GM23248 (cell line): Measurements from ENCODE around the gene CHST10. TPM values are rescaled to one million over a fixed set of nuclear protein-coding genes. Genes with fewer than 3 reads are reported as not detected.

Experiments used
- DNase-seq: peaks from one replicate; pipeline ENCODE4 v3.0.0-alpha.2; 2015
- H2AFZ ChIP-seq: fragments of 200-600 bp; sonication (generic); 2 replicates; pipeline ENCODE4 v1.6.1; 2016; ENCODE audit warnings: antibody characterized with exemption
- H3F3A ChIP-seq: fragments of 200-600 bp; sonication (generic); 2 replicates; pipeline ENCODE4 v1.6.1; 2016; ENCODE audit warnings: mild to moderate bottlenecking, antibody characterized with exemption, mixed run types; ENCODE audit not compliant: insufficient read depth
- H3K27ac ChIP-seq: fragments of 200-600 bp; sonication (generic); 2 replicates; pipeline ENCODE4 v1.5.1; 2016; ENCODE audit warnings: mild to moderate bottlenecking
- H3K27me3 ChIP-seq: fragments of 200-600 bp; sonication (generic); replicated peaks from 2 replicates; pipeline ENCODE4 v1.6.1; 2016; ENCODE audit warnings: mild to moderate bottlenecking; ENCODE audit not compliant: insufficient read depth
- H3K36me3 ChIP-seq: fragments of 200-600 bp; sonication (generic); 2 replicates; pipeline ENCODE4 v1.6.1; 2016; ENCODE audit warnings: low read depth, mild to moderate bottlenecking
- H3K4me1 ChIP-seq: fragments of 200-600 bp; sonication (generic); 2 replicates; pipeline ENCODE4 v1.6.1; 2016; ENCODE audit warnings: mild to moderate bottlenecking; ENCODE audit not compliant: insufficient read depth
- H3K4me2 ChIP-seq: fragments of 200-600 bp; sonication (generic); one replicate; pipeline ENCODE4 v1.6.1; 2016; ENCODE audit warnings: mild to moderate bottlenecking; ENCODE audit not compliant: unreplicated experiment
- H3K4me3 ChIP-seq: fragments of 200-600 bp; sonication (generic); 2 replicates; pipeline ENCODE4 v1.5.1; 2016; ENCODE audit warnings: mild to moderate bottlenecking
- H3K79me2 ChIP-seq: fragments of 200-600 bp; sonication (generic); 2 replicates; pipeline ENCODE4 v1.6.1; 2016; ENCODE audit warnings: mild to moderate bottlenecking; ENCODE audit not compliant: insufficient read depth
- H3K9ac ChIP-seq: fragments of 200-600 bp; sonication (generic); 2 replicates; pipeline ENCODE4 v1.6.1; 2016; ENCODE audit warnings: mild to moderate bottlenecking
- H3K9me2 ChIP-seq: fragments of 200-600 bp; sonication (generic); 2 replicates; pipeline ENCODE4 v1.6.1; 2016; ENCODE audit warnings: mixed run types, mild to moderate bottlenecking, moderate library complexity; ENCODE audit not compliant: insufficient read depth
- H3K9me3 ChIP-seq: fragments of 200-600 bp; sonication (generic); one replicate; pipeline ENCODE4 v1.6.1; 2017; ENCODE audit warnings: low read depth
- H4K20me1 ChIP-seq: fragments of 200-600 bp; sonication (generic); 2 replicates; pipeline ENCODE4 v1.6.0; 2016; ENCODE audit not compliant: insufficient read depth
- EZH2 ChIP-seq: fragments of 200-600 bp; sonication (generic); IDR thresholded peaks from 2 replicates; pipeline ENCODE4 v1.6.1; 2018; ENCODE audit warnings: antibody characterized with exemption, mild to moderate bottlenecking; ENCODE audit not compliant: insufficient read depth, poor library complexity, severe bottlenecking
- EZH2phosphoT487 ChIP-seq: fragments of 200-600 bp; sonication (generic); IDR thresholded peaks from 2 replicates; pipeline ENCODE4 v1.6.1; 2018; ENCODE audit warnings: antibody characterized with exemption, moderate library complexity, mild to moderate bottlenecking, low read depth; ENCODE audit not compliant: insufficient read depth
- WGBS, 2 experiments: methylation state at CpG; one replicate each; pipeline ENCODE4 v1.1.6; 2015 to 2017; ENCODE audit warnings: low lambda C conversion rate in 2 of 2, low coverage in 1 of 2; ENCODE audit errors: missing lambda C conversion rate in 2 of 2; 5-methylcytosine and 5-hydroxymethylcytosine counted together
- in situ Hi-C: fragments of 300-500 bp; cut with MboI; formaldehyde crosslinking; loops from 2 replicates; pipeline ENCODE4 v1.15.0; 2020
- polyA plus RNA-seq: library from polyadenylated mRNA; unstranded; fragments of >200 nt; fragmentation: Nextera tagmentation; extraction: Ambion mirVana; gene quantifications from 2 replicates; pipeline ENCODE4 v1.2.1, GENCODE V29; 2016
- total RNA-seq: library from RNA; depleted of rRNA; stranded (reverse); fragments of >200 nt; shearing (Covaris generic); gene quantifications from 2 replicates; pipeline ENCODE4 v1.2.3, GENCODE V29; 2014

CHST10 gene
- total and polyA plus RNA-seq, 2 experiments from 2014 or later: 4.7 to 6.2 TPM

DNA sequence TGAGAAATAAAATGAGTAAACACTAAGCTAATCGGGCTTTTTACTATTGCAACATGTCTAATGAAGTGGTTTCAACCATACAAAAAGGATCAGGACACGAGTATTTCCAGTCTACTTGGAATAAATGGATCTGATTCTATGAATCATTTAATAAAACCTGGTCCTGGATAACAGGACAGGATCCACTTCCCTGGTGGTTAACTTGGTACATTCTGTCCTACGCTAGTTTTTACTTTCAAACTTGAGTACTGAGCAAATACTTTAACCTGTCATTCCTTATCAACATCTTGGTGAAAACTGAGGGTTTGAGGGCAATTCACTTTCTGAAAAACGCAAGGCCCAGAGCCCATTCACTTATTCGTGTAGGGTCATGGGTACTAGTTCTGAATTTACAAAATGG lies 33.5 kb downstream of the CHST10 start:
- H4K20me1 ChIP-seq: no peaks in the 10 kb centered on the region
- H3K9me2 ChIP-seq: no peaks in the 10 kb centered on the region
- 0 out of 2 replicates have a peak, but pooled peaks cover 3% of the 10 kb centered on the region for H3K27me3 ChIP-seq
- TF ChIP-seq EZH2phosphoT487 (no peak), EZH2 (no peak)
- no peaks in the 10 kb centered on the region for H3K9me3 ChIP-seq
- no peaks in the 10 kb centered on the region for H3K4me1 ChIP-seq
- H3K4me3 ChIP-seq: no peak overlapping the region
- no peak overlapping the region for H3K9ac ChIP-seq
- WGBS, 2 experiments: 49% methylated on average over 5 of the region's 5 CpGs
- no peak overlapping the region for H3K4me2 ChIP-seq
- H3K79me2 ChIP-seq: no peaks in the 10 kb centered on the region
- H3K36me3 ChIP-seq: no peaks in the 10 kb centered on the region
- no peak overlapping the region for H2AFZ ChIP-seq
- DNase-seq: no peak
- in situ Hi-C loops: loop anchor here (25.0 kb wide), 1 partner anchor 822 kb away; no protein-coding TSS in a partner anchor
- no peaks in the 10 kb centered on the region for H3F3A ChIP-seq
- H3K27ac ChIP-seq: no peak overlapping the region

- peaks cover 3% of the 10 kb centered on the region; the same call in 1 of the 2 replicates for H3K27me3 ChIP-seq
- no peaks in the 10 kb centered on the region for H3K9me2 ChIP-seq
- no peak overlapping the region for H2AFZ ChIP-seq
- 18 to 20% methylated on average over 3 of the region's 3 CpGs for WGBS, 2 experiments
- no peak overlapping the region for H3K4me2 ChIP-seq
- H3K9ac ChIP-seq: no peak overlapping the region
- no peaks in the 10 kb centered on the region for H3F3A ChIP-seq
- no peak for DNase-seq
- H3K27ac ChIP-seq: no peak overlapping the region
- no peaks in the 10 kb centered on the region for H3K79me2 ChIP-seq
- no peaks in the 10 kb centered on the region for H3K4me1 ChIP-seq
- H3K36me3 ChIP-seq: no peaks in the 10 kb centered on the region
- in situ Hi-C loops: loop anchor here (25.0 kb wide), 1 partner anchor 821 kb away; no protein-coding TSS in a partner anchor
- no peaks in the 10 kb centered on the region for H3K9me3 ChIP-seq
- TF ChIP-seq EZH2: no peak
- no peak for TF ChIP-seq EZH2phosphoT487
- H3K4me3 ChIP-seq: no peak overlapping the region
- H4K20me1 ChIP-seq: no peaks in the 10 kb centered on the region
These were observed 34.2 kb downstream of the CHST10 start for GRCh38 chr2:100383306-100383705.

GRCh38 chr2:100381240-100381639 lies 36.2 kb downstream of the CHST10 start:
- Histone ChIP-seq H2AFZ (no peak overlapping the region), H3K9ac (no peak overlapping the region), H3K9me2 (no peaks in the 10 kb centered on the region), H3K9me3 (no peaks in the 10 kb centered on the region), H3K27me3 (peaks cover 3% of the 10 kb centered on the region; the same call in 1 of the 2 replicates), H3K79me2 (no peaks in the 10 kb centered on the region), H3K4me2 (no peak overlapping the region), H4K20me1 (no peaks in the 10 kb centered on the region), H3F3A (no peaks in the 10 kb centered on the region), H3K4me3 (no peak overlapping the region), H3K4me1 (no peaks in the 10 kb centered on the region), H3K36me3 (no peaks in the 10 kb centered on the region), H3K27ac (no peak overlapping the region)
- DNase-seq: peak; percentile 65
- in situ Hi-C loops: loop anchor here (25.0 kb wide), 1 partner anchor 819 kb away; no protein-coding TSS in a partner anchor
- 33 to 40% methylated on average over 4 of the region's 4 CpGs for WGBS, 2 experiments
- no peak for TF ChIP-seq EZH2phosphoT487
- no peak for TF ChIP-seq EZH2

DNA sequence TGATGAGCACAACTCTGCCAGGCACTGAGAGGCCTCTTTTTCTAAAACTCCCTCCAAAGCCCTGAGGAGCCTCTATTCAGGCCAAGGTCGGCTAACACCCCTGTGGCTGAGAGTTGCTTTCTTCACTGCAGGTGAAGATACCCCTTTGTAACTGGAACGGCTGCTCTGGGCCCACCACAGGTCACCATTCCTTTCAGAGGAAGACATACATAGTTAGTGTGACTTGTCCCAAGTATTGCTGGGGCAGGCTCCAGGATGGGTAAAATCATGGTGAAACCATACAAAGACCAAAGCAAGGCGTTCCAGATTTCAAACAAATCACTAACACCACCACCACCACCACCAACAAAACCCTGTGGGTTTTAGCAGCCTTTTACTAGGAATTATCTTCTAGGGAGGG lies 36.8 kb downstream of the CHST10 start:
- no peaks in the 10 kb centered on the region for H3K36me3 ChIP-seq
- peaks cover 3% of the 10 kb centered on the region; the same call in 1 of the 2 replicates for H3K27me3 ChIP-seq
- no peaks in the 10 kb centered on the region for H3K79me2 ChIP-seq
- H3K4me1 ChIP-seq: no peaks in the 10 kb centered on the region
- DNase-seq: no peak
- TF ChIP-seq EZH2phosphoT487 (no peak), EZH2 (no peak)
- H3K9ac ChIP-seq: no peak overlapping the region
- in situ Hi-C loops: loop anchor here (25.0 kb wide), 1 partner anchor 818 kb away; no protein-coding TSS in a partner anchor
- no peaks in the 10 kb centered on the region for H3K9me3 ChIP-seq
- H3F3A ChIP-seq: no peaks in the 10 kb centered on the region
- 67 to 75% methylated on average over 3 of the region's 3 CpGs for WGBS, 2 experiments
- no peak overlapping the region for H2AFZ ChIP-seq
- no peaks in the 10 kb centered on the region for H3K9me2 ChIP-seq
- H3K4me2 ChIP-seq: no peak overlapping the region
- no peak overlapping the region for H3K4me3 ChIP-seq
- H3K27ac ChIP-seq: no peak overlapping the region
- no peaks in the 10 kb centered on the region for H4K20me1 ChIP-seq
